GM23338 (cell line): ENCODE data around the gene SND1. TPM values are rescaled to one million over a fixed set of nuclear protein-coding genes. Genes with fewer than 3 reads are reported as not detected.

Experiments used
- ATAC-seq: fragments of 200-7000 bp; cut with Tn5 transposase; 3 replicates; pipeline ENCODE4 v1.9.1; 2020
- DNase-seq: peaks from one replicate; pipeline ENCODE4 v3.0.0-alpha.2; 2015; ENCODE audit warnings: low spot score
- H2AFZ ChIP-seq: fragments of 200-600 bp; sonication (generic); 2 replicates; pipeline ENCODE4 v1.8.0; 2016; ENCODE audit warnings: antibody characterized with exemption, mild to moderate bottlenecking, moderate library complexity
- H3F3A ChIP-seq: fragments of 200-600 bp; sonication (generic); replicated peaks from 2 replicates; pipeline ENCODE4 v1.8.0; 2017; ENCODE audit warnings: antibody characterized with exemption, mixed run types, low read depth
- H3K27ac ChIP-seq: fragments of 200-600 bp; sonication (generic); 2 replicates; pipeline ENCODE4 v1.6.1; 2016; ENCODE audit warnings: low read depth
- H3K27me3 ChIP-seq: fragments of 200-600 bp; sonication (generic); 2 replicates; pipeline ENCODE4 v1.8.0; 2016; ENCODE audit warnings: mild to moderate bottlenecking, mixed run types, moderate library complexity; ENCODE audit not compliant: insufficient read depth
- H3K36me3 ChIP-seq: fragments of 200-600 bp; sonication (generic); 2 replicates; pipeline ENCODE4 v1.8.0; 2016; ENCODE audit warnings: mild to moderate bottlenecking; ENCODE audit not compliant: insufficient read depth
- H3K4me1 ChIP-seq: fragments of 200-600 bp; sonication (generic); 2 replicates; pipeline ENCODE4 v1.8.0; 2016; ENCODE audit warnings: mild to moderate bottlenecking, moderate library complexity; ENCODE audit not compliant: insufficient read depth
- H3K4me2 ChIP-seq: fragments of 200-600 bp; sonication (generic); 2 replicates; pipeline ENCODE4 v1.7.1; 2017; ENCODE audit warnings: mixed run types
- H3K4me3 ChIP-seq: fragments of 200-600 bp; sonication (generic); 2 replicates; pipeline ENCODE4 v1.6.1; 2016; ENCODE audit warnings: mixed run types
- H3K79me2 ChIP-seq: fragments of 200-600 bp; sonication (generic); replicated peaks from 2 replicates; pipeline ENCODE4 v1.8.0; 2017; ENCODE audit warnings: mild to moderate bottlenecking; ENCODE audit not compliant: insufficient read depth
- H3K9me2 ChIP-seq: fragments of 200-600 bp; sonication (generic); 2 replicates; pipeline ENCODE4 v1.8.0; 2017; ENCODE audit not compliant: insufficient read depth
- H4K20me1 ChIP-seq: fragments of 200-600 bp; sonication (generic); replicated peaks from 2 replicates; pipeline ENCODE4 v1.8.0; 2017; ENCODE audit warnings: mild to moderate bottlenecking; ENCODE audit not compliant: insufficient read depth
- H3K27ac Mint-ChIP-seq: 2 replicates; pipeline ENCODE4 v1.8.0; 2020; ENCODE audit warnings: inconsistent platforms, mild to moderate bottlenecking, moderate library complexity, mixed read lengths
- H3K27me3 Mint-ChIP-seq: 3 replicates; pipeline ENCODE4 v1.8.0; 2022; ENCODE audit warnings: low read depth, mild to moderate bottlenecking, moderate library complexity, mixed read lengths, inconsistent platforms; ENCODE audit not compliant: insufficient read depth, poor library complexity
- H3K36me3 Mint-ChIP-seq: 3 replicates; pipeline ENCODE4 v1.8.0; 2021; ENCODE audit warnings: low read depth, mild to moderate bottlenecking, inconsistent platforms, moderate library complexity, mixed read lengths
- H3K4me1 Mint-ChIP-seq: 3 replicates; pipeline ENCODE4 v1.8.0; 2020; ENCODE audit warnings: mild to moderate bottlenecking, inconsistent platforms, mixed read lengths
- H3K4me3 Mint-ChIP-seq: 3 replicates; pipeline ENCODE4 v1.8.0; 2021; ENCODE audit warnings: moderate library complexity, mild to moderate bottlenecking, inconsistent platforms, mixed read lengths
- H3K9me3 Mint-ChIP-seq: 3 replicates; pipeline ENCODE4 v1.8.0; 2020; ENCODE audit warnings: moderate library complexity, mild to moderate bottlenecking, inconsistent platforms, mixed read lengths
- CREB1 ChIP-seq: fragments of 250-450 bp; sonication (Bioruptor Pico); IDR thresholded peaks from 2 replicates; pipeline ENCODE4 v1.5.0; 2020; ENCODE audit warnings: low read depth, mild to moderate bottlenecking, moderate library complexity
- CTCF ChIP-seq, 2 experiments: fragments of 200-600 bp in 1 of 2; sonication (generic) in 1 of 2; conservative IDR thresholded peaks; 2 replicates each; pipeline versions ENCODE4 v1.5.1 to v1.6.1; 2016 to 2017; ENCODE audit warnings: antibody characterized with exemption in 2 of 2, low read depth in 2 of 2, mild to moderate bottlenecking in 2 of 2, moderate library complexity in 1 of 2
- EZH2 ChIP-seq: fragments of 200-600 bp; sonication (generic); IDR thresholded peaks from one replicate; pipeline ENCODE4 v1.8.0; 2017; ENCODE audit warnings: antibody characterized with exemption, mild to moderate bottlenecking, low read depth; ENCODE audit not compliant: unreplicated experiment
- EZH2phosphoT487 ChIP-seq: fragments of 200-600 bp; sonication (generic); IDR thresholded peaks from one replicate; pipeline ENCODE4 v1.8.1; 2018; ENCODE audit warnings: antibody characterized with exemption; ENCODE audit not compliant: unreplicated experiment
- JUNB ChIP-seq: IDR thresholded peaks from one replicate; pipeline ENCODE4 v1.6.1; 2016; ENCODE audit warnings: antibody characterized with exemption; ENCODE audit not compliant: unreplicated experiment
- NANOG ChIP-seq: IDR thresholded peaks from 2 replicates; pipeline ENCODE4 v1.6.1; 2016; ENCODE audit warnings: antibody characterized with exemption, borderline replicate concordance
- POLR2AphosphoS5 ChIP-seq: IDR thresholded peaks from 2 replicates; pipeline ENCODE4 v1.6.1; 2016; ENCODE audit warnings: antibody characterized with exemption, low read depth
- REST ChIP-seq: IDR thresholded peaks from one replicate; pipeline ENCODE4 v1.6.1; 2018; ENCODE audit warnings: antibody characterized with exemption; ENCODE audit not compliant: unreplicated experiment
- STAT1 ChIP-seq: IDR thresholded peaks from one replicate; pipeline ENCODE4 v1.6.1; 2016; ENCODE audit warnings: antibody characterized with exemption; ENCODE audit not compliant: unreplicated experiment
- ZNF114 ChIP-seq: fragments of 250-450 bp; sonication (Bioruptor Pico); IDR thresholded peaks from 2 replicates; pipeline ENCODE4 v1.5.0; 2020; ENCODE audit warnings: mild to moderate bottlenecking, moderate library complexity
- ZNF331 ChIP-seq: fragments of 250-450 bp; sonication (Bioruptor Pico); IDR thresholded peaks from 2 replicates; pipeline ENCODE4 v1.5.0; 2020; ENCODE audit warnings: low read depth, mild to moderate bottlenecking, moderate library complexity
- ZNF462 ChIP-seq: fragments of 250-450 bp; sonication (Bioruptor Pico); IDR thresholded peaks from 2 replicates; pipeline ENCODE4 v1.5.0; 2020; ENCODE audit warnings: mild to moderate bottlenecking, moderate library complexity
- polyA plus RNA-seq: library from polyadenylated mRNA; unstranded; fragments of >200 nt; fragmentation: Nextera tagmentation; extraction: Ambion mirVana; gene quantifications from 2 replicates; pipeline ENCODE4 v1.2.1, GENCODE V29; 2016
- total RNA-seq: library from RNA; depleted of rRNA; stranded (reverse); fragments of >200 nt; shearing (Covaris generic); gene quantifications from 2 replicates; pipeline ENCODE4 v1.2.3, GENCODE V29; 2014
- TF ChIP-seq, protein P1 (sequence below): IDR thresholded peaks from 2 replicates; pipeline ENCODE4 v1.6.1; 2016; ENCODE audit warnings: antibody characterized with exemption

Gene SND1
- total and polyA plus RNA-seq, 2 experiments from 2014 or later = 107 to 254 TPM

GRCh38 chr7:127918130-127918529 is 266.1 kb downstream of the SND1 start:
- TF ChIP-seq ZNF462 = no peak
- no peak for TF ChIP-seq CTCF (conservative IDR thresholded peaks at IDR 0.05; ENCODE audit: low read depth in 2 of 2)
- no peak for TF ChIP-seq CREB1 (CRISPR knock-in tag)
- no peak for TF ChIP-seq NANOG
- no peak for TF ChIP-seq POLR2AphosphoS5
- TF ChIP-seq, protein P1, sequence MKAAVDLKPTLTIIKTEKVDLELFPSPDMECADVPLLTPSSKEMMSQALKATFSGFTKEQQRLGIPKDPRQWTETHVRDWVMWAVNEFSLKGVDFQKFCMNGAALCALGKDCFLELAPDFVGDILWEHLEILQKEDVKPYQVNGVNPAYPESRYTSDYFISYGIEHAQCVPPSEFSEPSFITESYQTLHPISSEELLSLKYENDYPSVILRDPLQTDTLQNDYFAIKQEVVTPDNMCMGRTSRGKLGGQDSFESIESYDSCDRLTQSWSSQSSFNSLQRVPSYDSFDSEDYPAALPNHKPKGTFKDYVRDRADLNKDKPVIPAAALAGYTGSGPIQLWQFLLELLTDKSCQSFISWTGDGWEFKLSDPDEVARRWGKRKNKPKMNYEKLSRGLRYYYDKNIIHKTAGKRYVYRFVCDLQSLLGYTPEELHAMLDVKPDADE = no peak
- TF ChIP-seq EZH2phosphoT487 = no peak
- TF ChIP-seq EZH2 = no peak
- no peak for TF ChIP-seq STAT1
- TF ChIP-seq ZNF114 = no peak
- TF ChIP-seq REST = no peak
- no peak for TF ChIP-seq ZNF331 (CRISPR knock-in tag)
- TF ChIP-seq JUNB = no peak
- Histone ChIP-seq H3F3A (no peaks in the 10 kb centered on the region), H3K4me1 (peaks cover 10% of the 10 kb centered on the region), H3K9me2 (no peaks in the 10 kb centered on the region), H3K27ac (no peak overlapping the region), H2AFZ (no peak overlapping the region), H3K79me2 (peaks cover 42% of the 10 kb centered on the region), H3K4me3 (no peak overlapping the region), H4K20me1 (peaks cover 56% of the 10 kb centered on the region), H3K4me2 (no peak overlapping the region), H3K36me3 (no peaks in the 10 kb centered on the region), H3K27me3 (no peaks in the 10 kb centered on the region)
- Mint-ChIP-seq H3K4me3 (no peak overlapping the region), H3K9me3 (no peaks in the 10 kb centered on the region), H3K27me3 (no peaks in the 10 kb centered on the region), H3K27ac (no peak overlapping the region), H3K36me3 (no peaks in the 10 kb centered on the region), H3K4me1 (peaks cover 2% of the 10 kb centered on the region)
- no peak for DNase-seq
- ATAC-seq = no peak
